SH-SY5Y (cell line): Measurements from ENCODE around the gene COL1A2.

Experiments used
- GATA2 ChIP-seq: IDR thresholded peaks from 2 replicates; pipeline ENCODE4 v1.6.1; 2011; ENCODE audit warnings: mild to moderate bottlenecking, low read depth, low read length
- GATA3 ChIP-seq: IDR thresholded peaks from 2 replicates; pipeline ENCODE4 v1.6.1; 2011; ENCODE audit warnings: low read depth, mild to moderate bottlenecking, low read length, moderate library complexity

GRCh38 chr7:94412762-94413322 lies 18.1 kb downstream of the COL1A2 start:
- TF ChIP-seq GATA2, result no peak
- TF ChIP-seq GATA3, result no peak
